HL-60 (cell line): ENCODE data around the gene AOC3. TPM values are rescaled to one million over a fixed set of nuclear protein-coding genes. Genes with fewer than 3 reads are reported as not detected.
A peak's percentile ranks its signal among the peaks of the same experiment; 100 is the strongest.

Source experiments
- DNase-seq, 2 experiments: peaks; one replicate each; pipeline ENCODE4 v3.0.0-alpha.2; 2010 to 2020; ENCODE audit warnings: low read depth in 1 of 2, low spot score in 1 of 2
- H3K27ac ChIP-seq: fragments of 250-450 bp; sonication (Bioruptor Pico); replicated peaks from 2 replicates; pipeline ENCODE4 v1.5.1; 2020; ENCODE audit warnings: mild to moderate bottlenecking, moderate library complexity
- H3K27me3 ChIP-seq: fragments of 250-450 bp; sonication (Bioruptor Pico); 2 replicates; pipeline ENCODE4 v1.5.1; 2021; ENCODE audit warnings: mild to moderate bottlenecking, moderate library complexity; ENCODE audit not compliant: insufficient read depth, poor library complexity, severe bottlenecking
- H3K4me3 ChIP-seq: replicated peaks from 2 replicates; pipeline ENCODE4 v1.5.1; 2011; ENCODE audit warnings: mild to moderate bottlenecking, control low read depth, low read length; ENCODE audit not compliant: insufficient read depth
- GABPA ChIP-seq: IDR thresholded peaks from 2 replicates; pipeline ENCODE4 v1.6.1; 2012; ENCODE audit warnings: low read depth
- POLR2AphosphoS5 ChIP-seq: IDR thresholded peaks from 2 replicates; pipeline ENCODE4 v1.6.1; 2012; ENCODE audit warnings: low read depth
- SPI1 ChIP-seq: IDR thresholded peaks from 2 replicates; pipeline ENCODE4 v1.6.1; 2012; ENCODE audit warnings: low read depth, mild to moderate bottlenecking, borderline replicate concordance
- microRNA-seq: library from miRNA; unstranded; fragments of <30 nt; microRNA quantifications from one replicate; pipeline ENCODE4, GENCODE V29; 2018

The AOC3 gene

DNA sequence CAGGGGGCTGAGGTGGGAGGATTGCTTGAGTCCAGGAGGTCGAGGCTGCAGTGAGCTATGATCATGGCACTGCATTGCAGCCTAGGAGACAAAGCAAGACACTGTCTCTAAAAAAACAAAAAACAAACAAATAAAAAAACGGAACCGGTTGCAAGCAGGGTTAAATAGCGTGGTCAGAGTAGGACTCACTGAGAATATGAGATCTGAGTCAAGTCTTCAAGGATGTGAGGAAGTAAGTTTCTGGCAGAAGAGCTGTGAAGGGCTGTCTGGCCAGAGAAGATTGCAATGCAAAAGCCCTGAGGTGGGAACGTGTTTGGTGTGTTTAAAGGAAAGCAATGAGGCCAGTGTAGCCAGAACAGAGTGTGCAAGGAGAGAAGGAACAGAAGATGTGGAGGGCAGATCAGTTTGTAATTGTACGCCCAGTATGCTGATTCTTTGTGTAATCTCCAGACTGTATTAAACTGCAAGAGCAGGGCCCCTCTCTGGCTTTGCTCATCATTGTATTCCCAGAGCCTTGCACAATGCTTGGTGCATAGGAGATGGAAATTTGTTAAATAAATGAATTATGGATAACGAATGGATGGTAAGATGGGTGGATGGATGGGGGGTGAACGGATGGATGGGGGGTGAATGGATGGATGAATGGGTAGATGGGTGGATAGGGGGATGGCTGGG, 55.9 kb downstream of the AOC3 start:
- TF ChIP-seq SPI1 = peak; percentile 54; the same call in 1 of the 2 replicates
- no peak for TF ChIP-seq POLR2AphosphoS5
- no peak for TF ChIP-seq GABPA
- Histone ChIP-seq H3K4me3 (no peak overlapping the region), H3K27me3 (no peaks in the 10 kb centered on the region), H3K27ac (no peak overlapping the region)
- DNase-seq = peak in 1 of 2 experiments; percentile 35

Small RNA genes within 50 kb of the gene (microRNA-seq; reads per million reads assigned to microRNA genes)
- not detected for gene MIR6781
